PC-3 (cell line): ENCODE results near the gene WDR86. TPM values are rescaled to one million over a fixed set of nuclear protein-coding genes. Genes with fewer than 3 reads are reported as not detected.

Experiments
- ATAC-seq: fragments of 200-7000 bp; cut with Tn5 transposase; 2 replicates; pipeline ENCODE4 v1.9.1; 2020; ENCODE audit warnings: mild to moderate bottlenecking, moderate library complexity
- BruUV-seq: library from RNA; stranded (reverse); fragments of 400-500 nt; replicated peaks from 2 replicates; lab custom pipeline; 2021; lab: Mats Ljungman, UMichigan
- CTCF ChIA-PET: fragments of 300-600 bp; sonication (Branson Sonifier 250); formaldehyde crosslinking; loops from one replicate; lab custom pipeline; 2022; ENCODE audit warnings: antibody characterized with exemption; lab: Charles Lee
- POLR2A ChIA-PET: fragments of 300-600 bp; sonication (Branson Sonifier 250); formaldehyde crosslinking; loops from one replicate; lab custom pipeline; 2022; ENCODE audit warnings: antibody characterized with exemption; ENCODE audit not compliant: unreplicated experiment; lab: Charles Lee
- DNase-seq: peaks from one replicate; pipeline ENCODE4 v3.0.0-alpha.2; 2015
- H2AFZ ChIP-seq: fragments of 300-600 bp; sonication (generic); 2 replicates; pipeline ENCODE4 v1.6.0; 2016; ENCODE audit warnings: antibody characterized with exemption, low read length
- H3F3A ChIP-seq: fragments of 300-600 bp; sonication (generic); one replicate; pipeline ENCODE4 v1.6.0; 2017; ENCODE audit warnings: antibody characterized with exemption, low read length, control low read depth, mild to moderate bottlenecking; ENCODE audit not compliant: unreplicated experiment
- H3K27ac ChIP-seq: fragments of 300-600 bp; sonication (generic); 2 replicates; pipeline ENCODE4 v1.5.1; 2016; ENCODE audit warnings: mild to moderate bottlenecking, low read length
- H3K27me3 ChIP-seq: fragments of 300-600 bp; sonication (generic); 2 replicates; pipeline ENCODE4 v1.6.1; 2016; ENCODE audit warnings: low read length, mixed read lengths
- H3K36me3 ChIP-seq: fragments of 300-600 bp; sonication (generic); 2 replicates; pipeline ENCODE4 v1.6.1; 2016; ENCODE audit warnings: low read depth, mixed run types, low read length, mixed read lengths
- H3K4me1 ChIP-seq: fragments of 300-600 bp; sonication (generic); 2 replicates; pipeline ENCODE4 v1.5.1; 2016; ENCODE audit warnings: low read length; ENCODE audit not compliant: insufficient read depth
- H3K4me2 ChIP-seq: fragments of 300-600 bp; sonication (generic); 2 replicates; pipeline ENCODE4 v1.6.0; 2016; ENCODE audit warnings: low read length
- H3K4me3 ChIP-seq: fragments of 300-600 bp; sonication (generic); 2 replicates; pipeline ENCODE4 v1.5.1; 2016; ENCODE audit warnings: mild to moderate bottlenecking, low read length, mixed read lengths
- H3K79me2 ChIP-seq: fragments of 300-600 bp; sonication (generic); 2 replicates; pipeline ENCODE4 v1.6.1; 2017; ENCODE audit warnings: low read length, mixed read lengths
- H3K9ac ChIP-seq: fragments of 300-600 bp; sonication (generic); 2 replicates; pipeline ENCODE4 v1.6.0; 2016; ENCODE audit warnings: mild to moderate bottlenecking, low read length
- H3K9me2 ChIP-seq: fragments of 300-600 bp; sonication (generic); replicated peaks from 2 replicates; pipeline ENCODE4 v1.6.1; 2016; ENCODE audit warnings: mixed run types, low read length, mixed read lengths
- H3K9me3 ChIP-seq: fragments of 300-600 bp; sonication (generic); 2 replicates; pipeline ENCODE4 v1.6.1; 2016; ENCODE audit warnings: low read length, mixed read lengths
- H4K20me1 ChIP-seq: fragments of 300-600 bp; sonication (generic); 2 replicates; pipeline ENCODE4 v1.6.1; 2016; ENCODE audit warnings: low read length, mixed read lengths
- EZH2 ChIP-seq: fragments of 300-600 bp; sonication (generic); IDR thresholded peaks from one replicate; pipeline ENCODE4 v1.6.1; 2017; ENCODE audit warnings: antibody characterized with exemption, mild to moderate bottlenecking, low read length; ENCODE audit not compliant: unreplicated experiment
- EZH2phosphoT487 ChIP-seq: fragments of 300-600 bp; sonication (generic); IDR thresholded peaks from 2 replicates; pipeline ENCODE4 v1.6.1; 2018; ENCODE audit warnings: mild to moderate bottlenecking, antibody characterized with exemption, low read length, borderline replicate concordance
- intact Hi-C: fragments of 100-400 bp; cut with micrococcal nuclease; formaldehyde crosslinking; loops from 2 replicates; pipeline ENCODE4 v1.9.0; 2023
- total RNA-seq: library from RNA; depleted of rRNA; stranded (reverse); fragments of >200 nt; gene quantifications from 2 replicates; pipeline ENCODE4 v1.2.3, GENCODE V29; 2014
- TF ChIP-seq, protein P1 (sequence below): fragments of 300-600 bp; sonication (generic); conservative IDR thresholded peaks from 2 replicates; pipeline ENCODE4 v1.5.1; 2017; ENCODE audit warnings: antibody characterized with exemption, low read depth, mild to moderate bottlenecking, low read length

Gene WDR86
- total RNA-seq, 1 experiment from 2014 or later, result not detected

DNA sequence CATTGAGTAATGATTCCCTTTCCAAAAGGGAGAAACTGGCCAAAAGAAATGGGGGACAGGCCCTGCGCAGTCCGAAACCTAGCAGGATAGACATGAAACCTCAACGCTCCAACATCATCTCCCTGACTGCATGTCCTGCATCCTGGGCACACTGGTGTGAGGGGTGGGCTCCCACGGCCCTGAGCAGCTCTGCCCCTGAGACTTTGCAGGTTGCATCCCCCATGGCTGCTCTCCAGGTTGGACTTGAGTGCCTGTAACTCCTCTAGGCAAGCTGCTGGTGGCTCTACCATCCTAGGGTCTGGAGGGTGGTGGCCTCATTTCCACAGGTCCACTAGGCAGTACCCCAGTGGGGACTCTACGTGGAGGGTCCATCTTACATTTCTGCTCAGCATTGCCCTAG is 46.4 kb upstream of the WDR86 start:
- ATAC-seq (no peak), DNase-seq (no peak)
- Histone ChIP-seq H3K36me3 (no peaks in the 10 kb centered on the region), H3K79me2 (no peaks in the 10 kb centered on the region), H3K27ac (no peak overlapping the region), H3K9ac (no peak overlapping the region), H3K9me3 (no peaks in the 10 kb centered on the region), H3K9me2 (no peaks in the 10 kb centered on the region), H3F3A (no peaks in the 10 kb centered on the region), H3K4me2 (no peak overlapping the region), H3K4me1 (peaks cover 22% of the 10 kb centered on the region), H3K27me3 (no peaks in the 10 kb centered on the region), H2AFZ (no peak overlapping the region), H4K20me1 (no peaks in the 10 kb centered on the region), H3K4me3 (no peak overlapping the region)
- POLR2A ChIA-PET, result no interaction called here
- intact Hi-C loops, result no loop called here
- TF ChIP-seq EZH2 (no peak), EZH2phosphoT487 (no peak)
- TF ChIP-seq, protein P1, sequence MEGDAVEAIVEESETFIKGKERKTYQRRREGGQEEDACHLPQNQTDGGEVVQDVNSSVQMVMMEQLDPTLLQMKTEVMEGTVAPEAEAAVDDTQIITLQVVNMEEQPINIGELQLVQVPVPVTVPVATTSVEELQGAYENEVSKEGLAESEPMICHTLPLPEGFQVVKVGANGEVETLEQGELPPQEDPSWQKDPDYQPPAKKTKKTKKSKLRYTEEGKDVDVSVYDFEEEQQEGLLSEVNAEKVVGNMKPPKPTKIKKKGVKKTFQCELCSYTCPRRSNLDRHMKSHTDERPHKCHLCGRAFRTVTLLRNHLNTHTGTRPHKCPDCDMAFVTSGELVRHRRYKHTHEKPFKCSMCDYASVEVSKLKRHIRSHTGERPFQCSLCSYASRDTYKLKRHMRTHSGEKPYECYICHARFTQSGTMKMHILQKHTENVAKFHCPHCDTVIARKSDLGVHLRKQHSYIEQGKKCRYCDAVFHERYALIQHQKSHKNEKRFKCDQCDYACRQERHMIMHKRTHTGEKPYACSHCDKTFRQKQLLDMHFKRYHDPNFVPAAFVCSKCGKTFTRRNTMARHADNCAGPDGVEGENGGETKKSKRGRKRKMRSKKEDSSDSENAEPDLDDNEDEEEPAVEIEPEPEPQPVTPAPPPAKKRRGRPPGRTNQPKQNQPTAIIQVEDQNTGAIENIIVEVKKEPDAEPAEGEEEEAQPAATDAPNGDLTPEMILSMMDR, result no peak
- no TSS peak for BruUV-seq
- CTCF ChIA-PET, result no interaction called here

DNA sequence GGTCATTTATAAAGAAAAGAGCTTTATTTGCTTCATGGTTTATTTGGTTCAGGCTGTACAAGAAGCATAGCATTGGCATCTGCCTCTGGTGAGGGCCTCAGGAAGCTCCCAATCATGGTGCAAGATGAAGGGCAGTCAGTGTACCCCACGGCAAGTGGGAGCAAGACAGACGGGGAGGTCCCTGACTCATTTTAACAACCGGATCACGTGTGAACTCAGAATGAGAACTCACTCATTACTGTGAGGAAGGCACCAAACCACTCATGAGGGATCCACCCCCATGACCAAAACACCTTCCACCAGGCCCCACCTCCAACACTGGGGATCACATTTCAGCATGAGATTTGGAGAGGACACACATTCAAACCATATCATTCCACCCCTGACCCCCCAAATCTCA is 45.9 kb upstream of the WDR86 start:
- H3K36me3 ChIP-seq, result no peaks in the 10 kb centered on the region
- DNase-seq (no peak), ATAC-seq (no peak)
- ChIA-PET CTCF (no interaction called here), POLR2A (no interaction called here)
- intact Hi-C loops, result no loop called here
- no peaks in the 10 kb centered on the region for H3F3A ChIP-seq
- H3K4me2 ChIP-seq, result no peak overlapping the region
- no peaks in the 10 kb centered on the region for H3K79me2 ChIP-seq
- H3K4me3 ChIP-seq, result no peak overlapping the region
- H3K9me2 ChIP-seq, result no peaks in the 10 kb centered on the region
- H3K27ac ChIP-seq, result no peak overlapping the region
- no peak overlapping the region for H3K9ac ChIP-seq
- TF ChIP-seq EZH2phosphoT487 (no peak), EZH2 (no peak)
- TF ChIP-seq, protein P1, result no peak
- no TSS peak for BruUV-seq
- H3K9me3 ChIP-seq, result no peaks in the 10 kb centered on the region
- no peaks in the 10 kb centered on the region for H4K20me1 ChIP-seq
- H3K4me1 ChIP-seq, result peaks cover 18% of the 10 kb centered on the region
- H2AFZ ChIP-seq, result no peak overlapping the region
- H3K27me3 ChIP-seq, result no peaks in the 10 kb centered on the region

DNA sequence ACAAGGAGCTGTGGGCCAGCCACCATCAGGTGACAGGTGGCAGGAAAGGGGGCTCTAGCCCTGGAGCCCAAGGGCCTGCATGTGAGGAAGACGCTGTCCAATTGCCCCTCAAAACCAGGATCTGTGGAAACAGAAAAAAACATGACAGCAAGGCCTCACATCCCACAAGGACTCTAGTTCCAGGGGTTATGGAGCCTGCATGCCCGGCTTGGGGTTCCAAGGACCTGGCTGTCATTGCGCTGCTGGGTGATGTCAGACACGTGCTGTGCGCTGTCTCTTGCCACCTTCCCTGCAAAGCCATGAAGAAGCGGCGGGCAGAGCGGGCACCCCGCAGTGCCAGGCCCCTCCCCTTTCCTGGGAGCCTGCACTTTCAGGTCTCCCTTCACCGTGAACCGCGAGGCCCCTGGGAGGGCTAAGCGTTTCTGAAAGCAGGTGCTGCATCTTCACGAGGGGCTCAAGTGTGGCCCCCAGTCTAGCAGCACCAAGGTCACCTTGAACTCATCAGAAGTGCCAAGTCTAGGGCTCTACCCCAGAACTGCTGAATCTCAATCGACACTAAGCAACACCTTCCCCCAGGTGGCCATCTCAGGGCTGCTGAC is 45.2 kb upstream of the WDR86 start:
- Histone ChIP-seq H3K9ac (no peak overlapping the region), H3K36me3 (no peaks in the 10 kb centered on the region), H3K4me2 (no peak overlapping the region), H3F3A (no peaks in the 10 kb centered on the region), H3K27ac (no peak overlapping the region), H3K27me3 (no peaks in the 10 kb centered on the region), H3K9me3 (no peaks in the 10 kb centered on the region), H2AFZ (no peak overlapping the region), H4K20me1 (no peaks in the 10 kb centered on the region), H3K79me2 (no peaks in the 10 kb centered on the region), H3K4me1 (peaks cover 11% of the 10 kb centered on the region), H3K4me3 (no peak overlapping the region), H3K9me2 (no peaks in the 10 kb centered on the region)
- DNase-seq (no peak), ATAC-seq (no peak)
- POLR2A ChIA-PET, result no interaction called here
- intact Hi-C loops, result no loop called here
- no TSS peak for BruUV-seq
- CTCF ChIA-PET, result no interaction called here
- TF ChIP-seq, protein P1, result no peak
- no peak for TF ChIP-seq EZH2
